K562 (cell line): ENCODE results near the gene STAT6. TPM values are rescaled to one million over a fixed set of nuclear protein-coding genes. Genes with fewer than 3 reads are reported as not detected.
A peak's percentile ranks its signal among the peaks of the same experiment; 100 is the strongest.

ENCODE experiments used
- ELF4 ChIP-seq: fragments of 450-650 bp; formaldehyde crosslinking; IDR thresholded peaks from 2 replicates; pipeline ENCODE4 v1.4.0; 2022; ENCODE audit warnings: missing genetic modification characterization
- ETS2 ChIP-seq: IDR thresholded peaks from 2 replicates; pipeline ENCODE4 v1.6.1; 2016; ENCODE audit warnings: borderline replicate concordance, missing genetic modification characterization, mild to moderate bottlenecking, moderate library complexity, missing compliant biosample characterization; ENCODE audit not compliant: poor library complexity, severe bottlenecking
- GABPB1 ChIP-seq: sonication (generic); formaldehyde crosslinking; IDR thresholded peaks from 2 replicates; pipeline ENCODE4 v1.8.0; 2022; ENCODE audit warnings: mild to moderate bottlenecking, missing genetic modification reagents
- HEY1 ChIP-seq: fragments of 250-450 bp; sonication (Bioruptor Pico); IDR thresholded peaks from 2 replicates; pipeline ENCODE4 v1.5.0; 2020; ENCODE audit warnings: mild to moderate bottlenecking, moderate library complexity, borderline replicate concordance
- MNT ChIP-seq, 2 experiments: fragments of 450-650 bp; conservative IDR thresholded peaks; 2 replicates each; pipeline ENCODE4 v1.6.1; 2017; ENCODE audit warnings: mild to moderate bottlenecking in 2 of 2, moderate library complexity in 2 of 2
- PHF21A ChIP-seq: fragments of 450-650 bp; IDR thresholded peaks from 2 replicates; pipeline ENCODE4 v1.6.1; 2017; ENCODE audit warnings: low read depth, borderline replicate concordance
- SMAD3 ChIP-seq: fragments of 450-650 bp; formaldehyde crosslinking; conservative IDR thresholded peaks from 2 replicates; pipeline ENCODE4 v1.4.0; 2020; ENCODE audit warnings: mild to moderate bottlenecking
- SOX6 ChIP-seq: fragments of 450-650 bp; IDR thresholded peaks from 2 replicates; pipeline ENCODE4 v1.6.1; 2014; ENCODE audit warnings: mild to moderate bottlenecking
- SUPT5H ChIP-seq: fragments of 450-650 bp; IDR thresholded peaks from 2 replicates; pipeline ENCODE4 v1.6.1; 2016
- ZBTB40 ChIP-seq, 2 experiments: fragments of 450-650 bp in 1 of 2; sonication (generic) in 1 of 2; formaldehyde crosslinking in 1 of 2; IDR thresholded peaks; 2 replicates each; pipeline versions ENCODE4 v1.7.1 to v1.9.0; 2016 to 2022; ENCODE audit warnings: inconsistent platforms in 1 of 2, mild to moderate bottlenecking in 1 of 2, missing genetic modification reagents in 1 of 2
- ZBTB9 ChIP-seq: fragments of 450-650 bp; formaldehyde crosslinking; IDR thresholded peaks from 2 replicates; pipeline ENCODE4 v1.4.0; 2020; ENCODE audit warnings: mild to moderate bottlenecking, moderate library complexity
- polyA plus RNA-seq, 8 experiments: library from polyadenylated mRNA; depleted of rRNA in 4 of 8; stranded (reverse) in 5 of 8; unstranded in 3 of 8; fragments of >200 nt; fragmentation: Nextera tagmentation in 2 of 8; fragmentation: Illumina TruSeq in 1 of 8; extraction: Ambion mirVana in 2 of 8; extraction: Trizol in 1 of 8; gene quantifications; 2 replicates each; pipeline versions ENCODE4 v1.2.1 to v1.2.3, GENCODE V29; 2011 to 2014; ENCODE audit warnings: inconsistent platforms in 1 of 8, missing spikeins in 1 of 8
- total RNA-seq, 7 experiments: library from RNA; depleted of rRNA in 6 of 7; stranded (reverse); fragments of >200 nt in 6 of 7; fragmentation: Illumina TruSeq in 2 of 7; extraction: Trizol in 2 of 7; gene quantifications; 2 replicates each; pipeline versions ENCODE4 v1.2.1 to v1.2.3, GENCODE V29; 2011 to 2021; ENCODE audit warnings: low replicate concordance in 1 of 7
- TF ChIP-seq, protein P1 (sequence below): fragments of 450-650 bp; formaldehyde crosslinking; IDR thresholded peaks from 2 replicates; pipeline ENCODE4 v1.4.0; 2022; ENCODE audit warnings: mild to moderate bottlenecking, moderate library complexity

STAT6 gene
- total and polyA plus RNA-seq, 9 of the 15 experiments (the other 6 are each of a cell fraction or from before 2014, with no cell fraction given): 2.4 to 49.5 (median 26.5) TPM

- TF ChIP-seq ZBTB40 (IDR thresholded peaks at IDR 0.05): peak; percentile 44; the same call in 1 of the 2 replicates
- no peak for TF ChIP-seq ZBTB40 (CRISPR knock-in tag; IDR thresholded peaks at IDR 0.05)
- TF ChIP-seq SOX6: no peak
- TF ChIP-seq PHF21A: no peak
- no peak for TF ChIP-seq SMAD3 (CRISPR knock-in tag)
- TF ChIP-seq HEY1: no peak
- peak; percentile 50; the same call in 1 of the 2 replicates for TF ChIP-seq GABPB1 (CRISPR knock-in tag)
- no peak for TF ChIP-seq SUPT5H
- no peak for TF ChIP-seq ETS2 (tag)
- no peak for TF ChIP-seq ZBTB9 (CRISPR knock-in tag)
- 0 out of 2 replicates have a peak, but pooled peaks have one; percentile 40 for TF ChIP-seq ELF4 (CRISPR knock-in tag)
- TF ChIP-seq, protein P1, sequence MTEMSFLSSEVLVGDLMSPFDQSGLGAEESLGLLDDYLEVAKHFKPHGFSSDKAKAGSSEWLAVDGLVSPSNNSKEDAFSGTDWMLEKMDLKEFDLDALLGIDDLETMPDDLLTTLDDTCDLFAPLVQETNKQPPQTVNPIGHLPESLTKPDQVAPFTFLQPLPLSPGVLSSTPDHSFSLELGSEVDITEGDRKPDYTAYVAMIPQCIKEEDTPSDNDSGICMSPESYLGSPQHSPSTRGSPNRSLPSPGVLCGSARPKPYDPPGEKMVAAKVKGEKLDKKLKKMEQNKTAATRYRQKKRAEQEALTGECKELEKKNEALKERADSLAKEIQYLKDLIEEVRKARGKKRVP: no peak
- TF ChIP-seq MNT (conservative IDR thresholded peaks at IDR 0.05): peak in 1 of 2 experiments; percentile 49; a peak in 1 of 4 replicates
These were observed 9.1 kb downstream of the STAT6 start (continued) for GRCh38 chr12:57101892-57102695.
